Cardiac fibroblast (primary cell): ENCODE measurements around the gene CERKL.

ENCODE experiments used
- DNase-seq, 2 donors: peaks; one replicate each; pipeline versions ENCODE4 v3.0.0 to v3.0.0-alpha.2; 2010; ENCODE audit warnings: low read depth in 2 of 2
- H3K4me3 ChIP-seq, 2 donors: replicated peaks in 1 of 2; 1 replicate in 1 of 2; 2 replicates in 1 of 2; pipeline ENCODE4 v1.5.1; 2011; ENCODE audit warnings: low read depth in 2 of 2, low read length in 2 of 2, mild to moderate bottlenecking in 2 of 2, moderate library complexity in 1 of 2
- CTCF ChIP-seq: IDR thresholded peaks from one replicate; pipeline ENCODE4 v1.5.1; 2011; ENCODE audit warnings: low read depth, mild to moderate bottlenecking, low read length, inconsistent platforms

The CERKL gene

DNA sequence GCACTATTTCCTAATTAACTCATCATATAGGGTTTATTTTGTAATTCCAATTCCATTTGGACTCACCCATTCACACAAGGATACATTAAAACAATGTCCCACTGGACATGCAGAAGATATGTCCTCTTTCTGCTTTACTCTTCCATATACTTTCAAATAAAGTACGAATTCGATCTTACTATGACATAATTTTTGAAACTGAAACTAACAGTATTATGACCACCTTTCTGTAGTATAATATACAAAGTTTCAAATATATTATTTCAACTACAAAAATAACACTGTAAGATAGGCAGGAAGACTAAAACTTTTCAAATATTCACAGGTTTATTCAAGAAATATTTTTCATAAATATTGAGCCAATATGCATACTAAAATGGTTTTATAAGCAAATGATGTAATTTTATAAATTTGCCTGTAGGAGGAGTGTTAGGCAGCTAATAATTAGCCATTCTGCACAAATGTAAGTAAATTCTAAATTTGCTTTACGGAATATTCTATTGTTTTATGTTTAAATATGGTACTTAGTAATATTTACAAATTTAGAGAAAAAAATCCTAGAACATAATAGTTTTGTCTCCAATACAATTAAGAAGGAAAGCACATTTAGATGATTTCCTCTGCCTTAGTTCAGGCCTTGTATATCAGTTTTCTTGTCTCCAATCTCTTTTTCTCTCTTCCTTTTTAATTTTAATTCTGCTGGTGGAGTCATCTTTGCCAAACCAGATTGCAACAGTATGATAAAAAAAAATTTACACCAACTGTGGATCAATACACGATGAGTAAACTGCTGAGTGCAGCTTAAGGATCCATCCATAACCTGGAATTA lies 85.9 kb downstream of the CERKL start:
- peak; percentile 24 to 29 for DNase-seq
- H3K4me3 ChIP-seq = no peak overlapping the region
- TF ChIP-seq CTCF = peak; percentile 26

- TF ChIP-seq CTCF = no peak
- no peak for DNase-seq
- no peak overlapping the region for H3K4me3 ChIP-seq
These were observed 86.8 kb downstream of the CERKL start for GRCh38 chr2:181570059-181570458.

GRCh38 chr2:181566334-181567032 lies 90.4 kb downstream of the CERKL start:
- TF ChIP-seq CTCF = no peak
- DNase-seq = no peak
- H3K4me3 ChIP-seq = no peak overlapping the region

DNA sequence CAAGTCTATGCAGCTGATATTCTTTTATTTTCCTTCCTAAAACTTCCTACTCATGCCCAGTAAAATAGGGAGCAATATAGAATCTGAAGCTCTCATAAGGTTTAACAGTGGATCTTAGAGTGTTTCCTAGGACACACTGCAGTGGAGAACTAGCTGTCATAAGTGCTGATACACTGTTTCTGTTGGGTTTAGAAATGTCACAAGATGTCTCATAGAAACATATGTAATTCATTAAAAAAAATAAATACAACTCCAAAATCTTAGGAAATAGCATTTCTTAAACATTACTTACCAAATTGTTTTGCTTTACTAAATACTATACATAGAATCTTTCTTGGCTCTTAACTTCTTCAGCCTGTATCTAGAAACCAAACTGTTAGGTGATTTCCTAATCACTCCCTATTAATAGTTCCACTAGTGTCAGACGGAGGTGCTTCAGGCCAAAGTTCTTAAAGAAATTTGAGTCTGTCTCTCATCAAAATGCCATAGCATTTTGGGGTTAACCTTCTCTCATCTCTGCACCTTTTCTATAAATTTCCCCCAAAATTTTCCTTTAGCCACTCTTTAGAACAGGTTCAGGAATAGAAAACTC lies 93.7 kb downstream of the CERKL start:
- no peak for TF ChIP-seq CTCF
- H3K4me3 ChIP-seq = no peak overlapping the region
- no peak for DNase-seq

- no peak for DNase-seq
- TF ChIP-seq CTCF = no peak
- H3K4me3 ChIP-seq = no peak overlapping the region
These were observed 98.5 kb downstream of the CERKL start for GRCh38 chr2:181558371-181558770.

DNA sequence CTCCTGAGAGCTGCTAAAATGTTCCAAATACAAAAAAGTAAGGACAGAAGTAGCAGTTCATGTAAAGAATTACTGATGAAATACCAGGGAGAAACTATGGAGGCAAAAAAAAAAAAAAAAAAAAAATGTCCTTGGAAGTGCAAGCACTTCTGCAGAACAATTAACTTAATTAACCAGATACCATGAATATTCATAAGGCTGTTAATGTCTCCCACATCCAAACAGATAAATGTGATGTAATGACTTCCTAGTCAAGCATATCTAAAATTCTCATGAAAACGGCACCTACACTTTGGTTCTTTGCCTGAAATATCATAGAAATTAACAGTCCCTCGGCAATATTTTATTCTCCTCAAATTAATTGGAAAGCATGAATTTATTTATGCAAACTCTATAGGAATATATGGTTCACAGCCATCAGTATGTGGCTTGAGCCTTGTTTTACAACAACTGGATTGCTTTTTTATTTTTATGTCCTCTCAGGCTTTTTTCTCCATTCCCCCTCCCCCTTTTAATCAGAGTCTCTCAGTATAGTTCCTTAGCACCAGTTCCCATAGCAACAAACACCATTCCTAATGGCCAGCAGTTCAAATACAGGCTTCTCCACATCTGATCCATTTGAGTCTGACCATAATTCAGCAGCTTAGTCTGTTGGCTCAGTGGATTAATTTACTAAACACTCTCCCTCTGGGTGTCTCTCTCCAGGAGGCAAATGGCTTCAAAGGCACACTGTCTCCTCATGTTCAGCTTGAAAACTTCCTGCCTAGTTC lies 102.7 kb downstream of the CERKL start:
- H3K4me3 ChIP-seq = no peak overlapping the region
- no peak for TF ChIP-seq CTCF
- no peak for DNase-seq
